DMS153 (cell line): ENCODE measurements around the gene MORC3.
"Not testable (repeated sequence)": the region's sequence is repeated elsewhere in the genome, so short reads cannot be mapped to it uniquely, and the experiment has no call there.

Experiments
- DNase-seq: peaks from one replicate; lab custom pipeline; 2025; lab: John Stamatoyannopoulos, UW

The MORC3 gene

GRCh38 chr21:36385233-36386030, 65.4 kb downstream of the MORC3 start, which contains the start of gene CHAF1B:
Gene CHAF1B (plus strand): TSS chr21:36385392. CDS start chr21:36386137, 745 bp downstream.
- peak; percentile 54 for DNase-seq

- DNase-seq, result no peak
Observed at GRCh38 chr21:36386031-36386642, 66.1 kb downstream of the MORC3 start.

- no peak for DNase-seq
Observed at GRCh38 chr21:36388096-36388495, 68.1 kb downstream of the MORC3 start.

- no peak for DNase-seq
Observed at GRCh38 chr21:36388835-36389234, 68.8 kb downstream of the MORC3 start.

GRCh38 chr21:36391649-36392048, 71.7 kb downstream of the MORC3 start:
- DNase-seq, result not testable (repeated sequence)

GRCh38 chr21:36395353-36396111, 75.5 kb downstream of the MORC3 start:
- no peak for DNase-seq

GRCh38 chr21:36396325-36396724, 76.3 kb downstream of the MORC3 start:
- no peak for DNase-seq

GRCh38 chr21:36396971-36397370, 77.0 kb downstream of the MORC3 start:
- no peak for DNase-seq

- DNase-seq, result no peak
Observed at GRCh38 chr21:36397606-36398005, 77.6 kb downstream of the MORC3 start.

GRCh38 chr21:36399736-36400135, 79.7 kb downstream of the MORC3 start:
- DNase-seq, result not testable (repeated sequence)

- no peak for DNase-seq
Observed at GRCh38 chr21:36400719-36401118, 80.7 kb downstream of the MORC3 start.

- no peak for DNase-seq
Observed at GRCh38 chr21:36402339-36402738, 82.3 kb downstream of the MORC3 start.

GRCh38 chr21:36403713-36404112, 83.7 kb downstream of the MORC3 start:
- DNase-seq, result no peak

GRCh38 chr21:36408568-36408967, 88.6 kb downstream of the MORC3 start:
- DNase-seq, result no peak

GRCh38 chr21:36411301-36411700, 91.3 kb downstream of the MORC3 start:
- no peak for DNase-seq

GRCh38 chr21:36412916-36413315, 92.9 kb downstream of the MORC3 start:
- DNase-seq, result no peak

GRCh38 chr21:36415375-36415774, 95.4 kb downstream of the MORC3 start:
- DNase-seq, result no peak

GRCh38 chr21:36419241-36419640, 99.2 kb downstream of the MORC3 start:
- no peak for DNase-seq

- DNase-seq, result peak; percentile 43
Observed at GRCh38 chr21:36419996-36420395, 100.0 kb downstream of the MORC3 start.

- no peak for DNase-seq
Observed at GRCh38 chr21:36420571-36421339, 100.8 kb downstream of the MORC3 start.

GRCh38 chr21:36422279-36423098, 102.5 kb downstream of the MORC3 start:
- no peak for DNase-seq
